HepG2 (cell line): ENCODE data around the gene ELMOD3. TPM values are rescaled to one million over a fixed set of nuclear protein-coding genes. Genes with fewer than 3 reads are reported as not detected.
A peak's percentile ranks its signal among the peaks of the same experiment; 100 is the strongest.

Experiments used
- ATAC-seq: fragments of 200-7000 bp; cut with Tn5 transposase; 3 replicates; pipeline ENCODE4 v1.9.1; 2020; ENCODE audit warnings: mild to moderate bottlenecking, moderate library complexity
- BruUV-seq: library from RNA; stranded (reverse); fragments of 400-500 nt; replicated peaks from 2 replicates; lab custom pipeline; 2021; lab: Mats Ljungman, UMichigan
- CTCF ChIA-PET: fragments of 300-600 bp; formaldehyde crosslinking; extraction: SDS; loops from one replicate; lab custom pipeline; 2021; ENCODE audit warnings: low total read pairs, inconsistent platforms, low intra/inter-chr PET ratio; lab: Yijun Ruan, JAX
- POLR2A ChIA-PET: fragments of 350-600 bp; sonication (Branson Sonifier 250); formaldehyde crosslinking; loops from one replicate; lab custom pipeline; 2020; ENCODE audit warnings: antibody characterized with exemption, inconsistent platforms; lab: Yijun Ruan, JAX
- DNase-seq: peaks from one replicate; pipeline ENCODE4 v3.0.0-alpha.2; 2015; ENCODE audit warnings: low spot score
- FAIRE-seq: peaks from 3 replicates; lab custom pipeline; 2011; peaks lifted over from hg19 to GRCh38; lab: Jason Lieb, UNC
- H2AFZ ChIP-seq: one replicate; pipeline ENCODE4 v1.6.1; 2011; ENCODE audit warnings: low read length, inconsistent platforms
- H3K27ac ChIP-seq: fragments of 300-600 bp; 3 replicates; pipeline ENCODE4 v1.8.0; 2011; ENCODE audit warnings: mixed run types, mild to moderate bottlenecking, mixed read lengths, low read length, inconsistent platforms; ENCODE audit not compliant: insufficient read depth; ENCODE audit errors: extremely low read length
- H3K27me3 ChIP-seq, 2 experiments: fragments of 200-600 bp in 1 of 2; 2 replicates in 1 of 2; 3 replicates in 1 of 2; pipeline versions ENCODE4 v1.6.0 to v1.8.0; 2011; ENCODE audit warnings: low read length in 2 of 2, mild to moderate bottlenecking in 2 of 2, moderate library complexity in 2 of 2, inconsistent platforms in 1 of 2; ENCODE audit not compliant: insufficient read depth in 2 of 2, control insufficient read depth in 1 of 2
- H3K36me3 ChIP-seq, 2 experiments: fragments of 200-600 bp in 1 of 2; replicated peaks in 1 of 2; 2 replicates in 1 of 2; 3 replicates in 1 of 2; pipeline versions ENCODE4 v1.5.1 to v1.8.0; 2011; ENCODE audit warnings: low read length in 2 of 2, inconsistent platforms in 1 of 2; ENCODE audit not compliant: insufficient read depth in 2 of 2, control insufficient read depth in 1 of 2
- H3K4me1 ChIP-seq: 2 replicates; pipeline ENCODE4 v1.5.1; 2012; ENCODE audit warnings: low read length, inconsistent platforms; ENCODE audit not compliant: insufficient read depth
- H3K4me2 ChIP-seq: 2 replicates; pipeline ENCODE4 v1.6.0; 2011; ENCODE audit warnings: low read depth, low read length, inconsistent platforms
- H3K4me3 ChIP-seq, 3 experiments: fragments of 200-600 bp in 1 of 3; sonication (generic), shearing (Covaris generic) in 1 of 3; replicated peaks in 1 of 3; 2 replicates each; pipeline ENCODE4 v1.5.1; 2011 to 2016; ENCODE audit warnings: low read length in 3 of 3, inconsistent platforms in 2 of 3, low read depth in 2 of 3, mild to moderate bottlenecking in 2 of 3, control low read depth in 1 of 3, mixed read lengths in 1 of 3; ENCODE audit not compliant: insufficient read depth in 1 of 3
- H3K79me2 ChIP-seq: one replicate; pipeline ENCODE4 v1.6.1; 2011; ENCODE audit warnings: low read length, inconsistent platforms; ENCODE audit not compliant: insufficient read depth
- H3K9ac ChIP-seq: 2 replicates; pipeline ENCODE4 v1.6.0; 2011; ENCODE audit warnings: mild to moderate bottlenecking, low read depth, low read length, inconsistent platforms; ENCODE audit not compliant: insufficient read depth
- H3K9me3 ChIP-seq: 2 replicates; pipeline ENCODE4 v1.5.1; 2012; ENCODE audit warnings: mild to moderate bottlenecking, low read length
- H4K20me1 ChIP-seq: 2 replicates; pipeline ENCODE4 v1.6.0; 2011; ENCODE audit warnings: inconsistent platforms, mild to moderate bottlenecking, low read length, moderate library complexity; ENCODE audit not compliant: insufficient read depth
- MAFF ChIP-seq: IDR thresholded peaks from 2 replicates; pipeline ENCODE4 v1.6.1; 2011; ENCODE audit warnings: low read depth, low read length, improper control_type of control experiment
- MAFK ChIP-seq, 2 experiments: IDR thresholded peaks in 1 of 2; conservative IDR thresholded peaks in 1 of 2; 2 replicates each; pipeline ENCODE4 v1.6.1; 2011; ENCODE audit warnings: improper control_type of control experiment in 2 of 2, low read length in 2 of 2
- PCBP1 ChIP-seq: fragments of 200-400 bp; formaldehyde crosslinking; IDR thresholded peaks from 2 replicates; pipeline ENCODE4 v1.6.1; 2017; ENCODE audit warnings: mild to moderate bottlenecking, low read depth, low read length, borderline replicate concordance
- PPARG ChIP-seq: conservative IDR thresholded peaks from 2 replicates; pipeline ENCODE4 v1.6.1; 2016; ENCODE audit warnings: missing biosample characterization, missing genetic modification reagents
- RARA ChIP-seq: IDR thresholded peaks from 2 replicates; pipeline ENCODE4 v1.6.1; 2016; ENCODE audit warnings: missing genetic modification reagents, missing compliant biosample characterization
- RBM39 ChIP-seq: fragments of 200-400 bp; formaldehyde crosslinking; IDR thresholded peaks from one replicate; pipeline ENCODE4 v1.6.1; 2018; ENCODE audit warnings: antibody characterized with exemption, mild to moderate bottlenecking, low read depth, low read length; ENCODE audit not compliant: poor library complexity, severe bottlenecking
- XRCC5 ChIP-seq: fragments of 200-400 bp; formaldehyde crosslinking; optimal IDR thresholded peaks from 2 replicates; pipeline ENCODE3; 2017; ENCODE audit warnings: mild to moderate bottlenecking, low read length
- ZNF510 ChIP-seq: sonication (generic); formaldehyde crosslinking; IDR thresholded peaks from 2 replicates; pipeline ENCODE4 v1.4.0; 2020; ENCODE audit warnings: low read depth, mild to moderate bottlenecking, missing genetic modification reagents
- WGBS: methylation state at CpG from one replicate; pipeline ENCODE4 v1.1.6; 2017; ENCODE audit warnings: low lambda C conversion rate; 5-methylcytosine and 5-hydroxymethylcytosine counted together
- in situ Hi-C: cut with HindIII; loops from 2 replicates; pipeline ENCODE4 v1.10.0; 2017; ENCODE audit warnings: low pct_unique_long_range_greater_than_20kb; ENCODE audit not compliant: extremely low pct_ligation_motif_present
- intact Hi-C: fragments of 100-400 bp; cut with micrococcal nuclease; formaldehyde crosslinking; loops from one replicate; pipeline ENCODE4 v1.10.0; 2022; ENCODE audit not compliant: unreplicated experiment
- polyA plus RNA-seq, 8 experiments: library from polyadenylated mRNA; depleted of rRNA in 3 of 8; stranded (reverse) in 7 of 8; unstranded in 1 of 8; fragments of >200 nt; fragmentation: Illumina TruSeq in 4 of 8; extraction: Trizol in 4 of 8; gene quantifications; 2 replicates each; pipeline versions ENCODE4 v1.2.1 to v1.2.3, GENCODE V29; 2011 to 2016; ENCODE audit warnings: low read depth in 4 of 8, missing spikeins in 1 of 8, mixed read lengths in 1 of 8; ENCODE audit not compliant: insufficient read depth in 1 of 8
- total RNA-seq, 5 experiments: library from RNA; depleted of rRNA; stranded (reverse); fragments of >200 nt; fragmentation: Illumina TruSeq; extraction: Trizol; gene quantifications; 2 replicates each; pipeline ENCODE4 v1.2.3, GENCODE V29; 2016; ENCODE audit warnings: low read depth in 1 of 5
- TF ChIP-seq, protein P1 (sequence below): sonication (generic); formaldehyde crosslinking; IDR thresholded peaks from 2 replicates; pipeline ENCODE4 v1.8.0; 2022; ENCODE audit warnings: mild to moderate bottlenecking, missing genetic modification reagents, moderate library complexity

The ELMOD3 gene
- total and polyA plus RNA-seq, 2 of the 13 experiments (the other 11 are each of a cell fraction or from before 2014, with no cell fraction given), result 13.3 to 19.5 TPM

DNA sequence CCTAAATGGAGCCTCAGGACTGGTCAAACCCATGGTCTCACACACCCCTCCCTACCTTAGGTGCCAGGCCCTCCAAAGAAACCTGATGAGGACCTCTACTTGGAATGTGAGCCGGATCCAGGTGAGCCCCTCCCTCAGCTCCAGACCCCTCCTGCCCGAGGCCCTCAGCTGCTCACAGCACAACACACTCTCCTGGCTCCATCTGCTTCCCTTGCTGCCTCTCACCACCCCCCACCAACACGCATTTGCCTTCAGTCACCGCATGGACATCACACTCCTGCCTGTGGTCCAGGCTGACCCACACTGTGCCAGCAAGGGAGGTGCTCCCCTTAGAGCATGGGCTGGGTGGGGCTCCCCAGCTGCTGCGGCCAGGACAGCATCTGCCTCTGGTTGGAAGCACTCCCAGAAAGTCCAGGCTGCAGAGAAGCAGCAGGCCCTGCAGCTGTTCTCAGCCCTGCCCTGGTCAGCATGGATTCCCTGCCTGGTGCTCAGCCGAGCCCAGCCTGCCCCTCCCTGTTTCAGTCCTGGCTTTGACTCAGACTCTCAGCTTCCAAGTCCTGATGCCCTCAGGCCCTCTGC is 79.0 kb downstream of the ELMOD3 start (continued):
- peak; percentile 43 for TF ChIP-seq RBM39

DNA sequence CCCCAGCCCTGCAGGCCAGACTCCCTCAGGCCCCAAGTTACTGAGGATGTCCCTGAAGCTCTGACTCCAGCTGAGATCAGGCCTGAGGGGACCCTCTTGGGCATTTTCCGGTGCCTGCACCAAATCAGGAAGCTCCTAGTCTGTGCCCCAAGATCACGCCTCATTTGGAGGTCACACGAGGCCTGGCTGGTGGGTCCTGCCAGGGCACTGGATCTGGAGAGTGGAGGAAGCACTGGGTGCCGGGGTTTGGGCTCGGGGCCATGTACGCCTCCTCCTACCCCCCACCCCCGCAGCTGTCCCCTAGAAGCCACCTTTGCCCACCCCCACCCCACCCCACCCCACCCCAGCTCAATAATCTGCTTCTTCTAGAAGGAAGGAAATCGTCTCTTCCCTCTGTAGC is 80.1 kb downstream of the ELMOD3 start:
- Histone ChIP-seq H3K79me2 (no peaks in the 10 kb centered on the region), H2AFZ (no peak overlapping the region), H3K9me3 (no peaks in the 10 kb centered on the region), H3K27ac (no peak overlapping the region), H3K4me2 (no peak overlapping the region), H4K20me1 (no peaks in the 10 kb centered on the region), H3K27me3 (peaks cover 10 to 74% of the 10 kb centered on the region in 2 experiments), H3K36me3 (no peaks in the 10 kb centered on the region), H3K4me1 (peaks cover 37% of the 10 kb centered on the region), H3K9ac (no peak overlapping the region), H3K4me3 (no peak overlapping the region)
- intact Hi-C loops, result no loop called here
- no peak for DNase-seq
- no peak for FAIRE-seq
- 58% methylated on average over 8 of the region's 8 CpGs for WGBS
- no peak for ATAC-seq
- TF ChIP-seq PPARG (CRISPR knock-in tag) (no peak), PCBP1 (peak; percentile 73; the same call in 1 of the 2 replicates), RARA (CRISPR knock-in tag) (no peak)
- in situ Hi-C loops, result no loop called here
- CTCF ChIA-PET, result no interaction called here
- BruUV-seq, result no TSS peak
- POLR2A ChIA-PET, result interaction anchor here (1.0 to 2.4 kb wide), 3 partner anchors 9 to 112 kb away, joined by 4 to 15 read pairs (median 4); partner anchors contain the start of gene MAT2A

DNA sequence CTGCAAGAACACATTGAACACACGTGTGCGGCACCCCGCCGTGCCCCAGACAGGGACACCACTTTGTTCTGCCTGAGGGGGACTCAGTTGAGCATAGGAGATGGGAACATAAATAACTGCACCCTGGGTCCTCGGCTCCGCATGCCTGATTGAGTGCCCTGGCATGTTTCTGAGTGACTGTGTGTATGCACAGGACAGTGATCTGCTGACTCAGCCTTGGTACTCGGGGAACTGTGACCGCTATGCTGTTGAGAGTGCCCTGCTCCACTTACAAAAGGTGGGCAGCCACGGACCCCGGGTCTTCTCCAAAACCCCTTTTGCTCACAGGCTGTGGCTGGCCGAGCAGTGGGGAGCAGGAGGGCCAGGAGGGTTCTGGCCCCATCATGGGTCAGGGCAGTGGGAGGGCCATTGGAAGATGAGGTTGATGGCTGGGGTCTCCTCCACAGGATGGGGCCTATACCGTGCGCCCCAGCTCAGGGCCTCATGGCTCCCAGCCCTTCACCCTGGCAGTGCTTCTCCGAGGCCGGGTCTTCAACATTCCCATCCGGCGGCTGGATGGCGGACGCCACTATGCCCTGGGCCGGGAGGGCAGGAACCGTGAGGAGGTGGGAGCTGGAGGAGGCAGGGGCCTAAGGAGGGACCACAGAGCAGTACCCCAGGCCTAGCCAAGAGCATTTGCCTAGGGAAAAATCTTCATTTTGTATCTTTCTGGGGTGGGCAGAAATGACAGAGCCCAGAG is 80.8 kb downstream of the ELMOD3 start:
- ChIA-PET POLR2A (interaction anchor here (1.0 to 5.3 kb wide), 3 partner anchors 103 to 111 kb away, joined by 4 to 26 read pairs (median 15); partner anchors contain the start of gene MAT2A), CTCF (no interaction called here)
- TF ChIP-seq MAFF (peak; percentile 93), MAFK (conservative IDR thresholded peaks at IDR 0.05 in 1 of 2, IDR thresholded peaks at IDR 0.05 in 1 of 2; ENCODE audit: low read length in 2 of 2) (peak; percentile 93 to 95), XRCC5 (peak; percentile 2), ZNF510 (CRISPR knock-in tag) (no peak)
- TF ChIP-seq, protein P1, sequence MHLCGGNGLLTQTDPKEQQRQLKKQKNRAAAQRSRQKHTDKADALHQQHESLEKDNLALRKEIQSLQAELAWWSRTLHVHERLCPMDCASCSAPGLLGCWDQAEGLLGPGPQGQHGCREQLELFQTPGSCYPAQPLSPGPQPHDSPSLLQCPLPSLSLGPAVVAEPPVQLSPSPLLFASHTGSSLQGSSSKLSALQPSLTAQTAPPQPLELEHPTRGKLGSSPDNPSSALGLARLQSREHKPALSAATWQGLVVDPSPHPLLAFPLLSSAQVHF, result no peak
- H3K36me3 ChIP-seq, result no peaks in the 10 kb centered on the region
- H3K4me1 ChIP-seq, result peaks cover 31% of the 10 kb centered on the region
- ATAC-seq (0 out of 3 replicates have a peak, but pooled peaks have one; percentile 3), FAIRE-seq (no peak), DNase-seq (no peak)
- no TSS peak for BruUV-seq
- 63% methylated on average over 16 of the region's 21 CpGs for WGBS
- no peak overlapping the region for H2AFZ ChIP-seq
- no peak overlapping the region for H3K9ac ChIP-seq
- H3K27ac ChIP-seq, result no peak overlapping the region
- in situ Hi-C loops (no loop called here), intact Hi-C loops (no loop called here)
- no peaks in the 10 kb centered on the region for H3K9me3 ChIP-seq
- no peaks in the 10 kb centered on the region for H3K79me2 ChIP-seq
- H3K4me2 ChIP-seq, result no peak overlapping the region
- no peak overlapping the region for H3K4me3 ChIP-seq
- H4K20me1 ChIP-seq, result no peaks in the 10 kb centered on the region
- peaks cover 10 to 71% of the 10 kb centered on the region in 2 experiments for H3K27me3 ChIP-seq
